Measurements from ENCODE around the gene TAS2R41. TPM values are rescaled to one million over a fixed set of nuclear protein-coding genes. Genes with fewer than 3 reads are reported as not detected.

Gene TAS2R41
- total RNA-seq, 4 donors from 2014 or later = not detected

DNA sequence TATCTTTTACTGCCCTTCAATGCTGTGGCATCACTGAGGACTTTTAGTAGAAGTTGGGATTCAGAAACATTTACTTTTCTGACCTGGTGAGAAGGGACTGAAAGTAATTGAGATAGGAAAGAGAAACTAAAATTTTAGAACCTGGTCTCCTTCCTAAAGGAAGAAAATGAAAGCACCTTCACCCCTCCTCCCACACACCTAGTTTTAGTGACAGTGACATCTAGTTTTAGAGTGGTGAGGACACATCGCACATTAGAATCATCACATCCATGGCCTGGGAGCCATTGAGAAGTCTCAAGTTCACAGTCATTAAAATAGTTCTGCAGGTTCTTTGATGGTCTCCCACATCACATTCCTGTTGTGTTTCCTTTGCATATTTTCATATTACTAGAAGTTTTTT, 16.1 kb downstream of the TAS2R41 start:
- Histone ChIP-seq H3K27me3 (no peaks in the 10 kb centered on the region), H3K27ac (no peak overlapping the region), H3K36me3 (no peaks in the 10 kb centered on the region), H3K4me3 (no peak overlapping the region), H3K4me1 (no peaks in the 10 kb centered on the region), H3K9me3 (no peaks in the 10 kb centered on the region)
- no peak for TF ChIP-seq EP300 (IDR thresholded peaks at IDR 0.05)
- no peak for TF ChIP-seq CTCF (IDR thresholded peaks at IDR 0.05)
- TF ChIP-seq POLR2A (IDR thresholded peaks at IDR 0.05) = no peak
- 84 to 92% methylated on average over 1 of the region's 1 CpG for WGBS, 2 donors
- DNase-seq (ENCODE audit: low spot score in 2 of 2) = no peak

DNA sequence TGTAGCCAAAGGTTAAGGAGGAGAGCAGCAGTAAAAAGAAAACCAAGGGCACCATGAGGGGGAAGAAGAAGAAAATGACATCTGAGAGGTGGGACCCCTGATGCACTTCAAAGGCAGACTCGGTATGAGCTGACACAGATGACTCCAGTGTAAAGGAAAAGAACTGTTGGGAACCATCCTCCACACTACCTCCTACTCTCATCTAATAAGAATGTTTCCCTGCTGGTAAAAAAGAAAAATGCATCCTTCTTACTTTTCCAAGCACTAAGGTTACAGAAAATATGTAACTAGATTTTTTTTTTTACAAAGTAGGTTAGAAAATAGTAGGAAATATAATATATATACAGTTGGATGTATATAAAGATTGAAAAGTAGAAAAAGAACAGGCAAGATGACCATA, 16.9 kb downstream of the TAS2R41 start:
- no peaks in the 10 kb centered on the region for H3K36me3 ChIP-seq
- H3K27ac ChIP-seq = no peak overlapping the region
- TF ChIP-seq EP300 (IDR thresholded peaks at IDR 0.05) (no peak), POLR2A (IDR thresholded peaks at IDR 0.05) (no peak), CTCF (IDR thresholded peaks at IDR 0.05) (peak in 1 of 5 experiments; percentile 9)
- H3K4me1 ChIP-seq = no peaks in the 10 kb centered on the region
- 52 to 62% methylated on average over 1 of the region's 1 CpG for WGBS, 2 donors
- DNase-seq (ENCODE audit: low spot score in 2 of 2) = no peak
- no peaks in the 10 kb centered on the region for H3K9me3 ChIP-seq
- no peak overlapping the region for H3K4me3 ChIP-seq
- H3K27me3 ChIP-seq = no peaks in the 10 kb centered on the region

DNA sequence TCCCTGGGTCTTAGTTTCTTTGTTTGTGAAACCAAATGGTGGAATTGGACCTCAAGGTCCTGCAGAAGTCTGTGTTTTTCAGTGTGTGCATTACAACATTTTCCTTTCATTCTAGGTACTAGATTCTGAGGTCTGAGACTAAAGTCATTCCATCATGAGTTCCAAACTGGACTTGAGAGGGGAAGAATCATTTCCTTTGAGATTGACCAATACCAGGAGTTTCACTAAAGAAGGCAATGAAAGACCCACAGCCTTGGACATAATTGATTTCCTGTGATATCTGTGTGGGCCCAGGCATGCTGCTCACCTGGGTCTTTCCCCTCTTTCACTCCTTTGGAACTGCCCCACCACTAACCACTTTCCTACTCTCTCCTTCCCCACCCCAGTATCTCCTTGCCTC, 18.2 kb downstream of the TAS2R41 start:
- Histone ChIP-seq H3K27ac (no peak overlapping the region), H3K36me3 (no peaks in the 10 kb centered on the region), H3K4me3 (no peak overlapping the region), H3K4me1 (no peaks in the 10 kb centered on the region), H3K9me3 (no peaks in the 10 kb centered on the region), H3K27me3 (no peaks in the 10 kb centered on the region)
- TF ChIP-seq CTCF (IDR thresholded peaks at IDR 0.05) = no peak
- no peak for TF ChIP-seq EP300 (IDR thresholded peaks at IDR 0.05)
- no peak for TF ChIP-seq POLR2A (IDR thresholded peaks at IDR 0.05)
- no peak for DNase-seq (ENCODE audit: low spot score in 2 of 2)

- Histone ChIP-seq H3K9me3 (no peaks in the 10 kb centered on the region), H3K27me3 (no peaks in the 10 kb centered on the region), H3K27ac (no peak overlapping the region), H3K4me3 (no peak overlapping the region), H3K4me1 (no peaks in the 10 kb centered on the region), H3K36me3 (no peaks in the 10 kb centered on the region)
- no peak for DNase-seq (ENCODE audit: low spot score in 2 of 2)
- TF ChIP-seq CTCF (IDR thresholded peaks at IDR 0.05) = no peak
- TF ChIP-seq POLR2A (IDR thresholded peaks at IDR 0.05) = no peak
- TF ChIP-seq EP300 (IDR thresholded peaks at IDR 0.05) = no peak
- WGBS, 2 donors = 47 to 64% methylated on average over 3 of the region's 3 CpGs
These were observed 18.6 kb downstream of the TAS2R41 start for GRCh38 chr7:143496263-143496662.

DNA sequence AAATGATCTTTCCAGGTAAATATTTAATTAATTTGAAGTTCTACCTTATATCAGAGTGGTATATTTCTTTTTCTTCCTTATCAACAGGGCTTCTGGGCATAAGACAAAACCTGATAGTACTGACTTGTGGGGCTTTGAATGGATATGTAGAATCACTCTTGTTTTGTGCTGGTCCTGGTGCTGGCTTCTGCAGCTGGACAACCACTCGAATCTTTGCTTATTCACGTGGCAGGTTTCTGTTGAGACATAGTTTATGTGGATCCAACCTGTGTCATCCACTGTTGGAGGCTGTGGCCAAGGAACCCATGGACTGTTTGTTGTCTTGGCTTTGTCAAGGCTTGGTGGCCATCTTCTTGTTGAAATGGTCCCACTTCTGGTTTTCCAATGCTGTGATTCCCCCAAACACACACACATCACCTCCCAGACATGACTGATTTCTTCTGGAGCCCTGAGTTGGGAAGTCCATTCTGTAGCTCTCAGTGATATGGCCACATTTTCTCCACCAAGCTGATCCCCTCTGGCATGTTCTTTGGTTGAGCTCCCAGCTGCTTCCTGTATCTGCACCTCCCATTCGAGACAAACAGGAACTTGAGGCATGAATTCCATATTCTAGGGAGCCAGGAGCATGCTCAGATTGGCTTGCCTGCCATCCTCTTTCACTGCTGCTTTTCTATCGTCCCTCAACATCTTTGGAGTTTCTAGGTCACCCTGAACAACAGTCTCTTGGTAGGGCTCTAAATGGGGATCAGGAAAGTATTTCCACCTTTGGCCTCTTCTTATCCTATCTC, 19.5 kb downstream of the TAS2R41 start:
- Histone ChIP-seq H3K27ac (no peak overlapping the region), H3K36me3 (no peaks in the 10 kb centered on the region), H3K4me3 (no peak overlapping the region), H3K27me3 (no peaks in the 10 kb centered on the region), H3K9me3 (no peaks in the 10 kb centered on the region), H3K4me1 (no peaks in the 10 kb centered on the region)
- WGBS, 2 donors = 72 to 85% methylated on average over 4 of the region's 4 CpGs
- no peak for DNase-seq (ENCODE audit: low spot score in 2 of 2)
- TF ChIP-seq POLR2A (IDR thresholded peaks at IDR 0.05) = no peak
- TF ChIP-seq EP300 (IDR thresholded peaks at IDR 0.05) = no peak
- no peak for TF ChIP-seq CTCF (IDR thresholded peaks at IDR 0.05)
